A673 (cell line): Measurements from ENCODE around the gene NECTIN1. TPM values are rescaled to one million over a fixed set of nuclear protein-coding genes. Genes with fewer than 3 reads are reported as not detected.

Experiments used
- BruUV-seq: library from RNA; stranded (reverse); fragments of 400-500 nt; replicated peaks from 2 replicates; lab custom pipeline; 2021; lab: Mats Ljungman, UMichigan
- CTCF ChIA-PET: fragments of 300-600 bp; sonication (Branson Sonifier 250); formaldehyde crosslinking; loops from one replicate; lab custom pipeline; 2022; ENCODE audit warnings: antibody characterized with exemption; lab: Charles Lee
- POLR2A ChIA-PET: fragments of 300-600 bp; sonication (Branson Sonifier 250); formaldehyde crosslinking; loops from one replicate; lab custom pipeline; 2022; ENCODE audit warnings: antibody characterized with exemption; ENCODE audit not compliant: low non-redundant PET; lab: Charles Lee
- DNase-seq: peaks from one replicate; pipeline ENCODE4 v3.0.0-alpha.2; 2015; ENCODE audit warnings: low spot score
- H3K27ac ChIP-seq: fragments of 200-600 bp; sonication (generic); 2 replicates; pipeline ENCODE4 v1.5.1; 2016; ENCODE audit warnings: mixed run types, low read depth, mild to moderate bottlenecking, mixed read lengths, antibody characterized with exemption, low read length; ENCODE audit not compliant: poor library complexity, severe bottlenecking
- H3K27me3 ChIP-seq: fragments of 200-600 bp; sonication (generic); replicated peaks from 2 replicates; pipeline ENCODE4 v1.6.1; 2017; ENCODE audit warnings: mixed run types, low read depth, mild to moderate bottlenecking, mixed read lengths, antibody characterized with exemption, low read length; ENCODE audit not compliant: insufficient read depth, poor library complexity
- H3K36me3 ChIP-seq: fragments of 200-600 bp; sonication (generic); 2 replicates; pipeline ENCODE4 v1.6.1; 2016; ENCODE audit warnings: mixed run types, mild to moderate bottlenecking, mixed read lengths, antibody characterized with exemption, low read length; ENCODE audit not compliant: insufficient read depth, poor library complexity, severe bottlenecking
- H3K4me1 ChIP-seq: fragments of 200-600 bp; sonication (generic); 2 replicates; pipeline ENCODE4 v1.6.1; 2017; ENCODE audit warnings: mixed run types, mild to moderate bottlenecking, mixed read lengths, antibody characterized with exemption, low read length; ENCODE audit not compliant: insufficient read depth, poor library complexity, severe bottlenecking
- H3K4me3 ChIP-seq: fragments of 200-600 bp; sonication (generic); 2 replicates; pipeline ENCODE4 v1.5.1; 2016; ENCODE audit warnings: low read depth, mixed run types, mild to moderate bottlenecking, mixed read lengths, low read length; ENCODE audit not compliant: poor library complexity, severe bottlenecking
- H3K9me3 ChIP-seq: fragments of 200-600 bp; sonication (generic); 2 replicates; pipeline ENCODE4 v1.6.1; 2016; ENCODE audit warnings: mixed run types, low read depth, mild to moderate bottlenecking, mixed read lengths, antibody characterized with exemption, low read length; ENCODE audit not compliant: poor library complexity, severe bottlenecking
- CTCF ChIP-seq: fragments of 300-800, 200-600 bp; sonication (generic); conservative IDR thresholded peaks from 2 replicates; pipeline ENCODE4 v1.5.1; 2017; ENCODE audit warnings: low read depth, mild to moderate bottlenecking, antibody characterized with exemption, low read length, moderate library complexity, mixed read lengths
- EZH2 ChIP-seq: fragments of 200-600 bp; sonication (generic); IDR thresholded peaks from 2 replicates; pipeline ENCODE4 v1.6.1; 2017; ENCODE audit warnings: borderline replicate concordance, low read depth, mild to moderate bottlenecking, mixed read lengths, antibody characterized with exemption, low read length; ENCODE audit not compliant: poor library complexity, severe bottlenecking
- intact Hi-C: fragments of 100-400 bp; cut with micrococcal nuclease; formaldehyde crosslinking; loops from one replicate; pipeline ENCODE4 v1.10.0; 2022; ENCODE audit not compliant: unreplicated experiment
- total RNA-seq: library from RNA; stranded (reverse); gene quantifications from 2 replicates; pipeline ENCODE4 v1.2.3, GENCODE V29; 2021

NECTIN1 gene
- total RNA-seq, 1 experiment from 2014 or later, result 10.1 TPM

DNA sequence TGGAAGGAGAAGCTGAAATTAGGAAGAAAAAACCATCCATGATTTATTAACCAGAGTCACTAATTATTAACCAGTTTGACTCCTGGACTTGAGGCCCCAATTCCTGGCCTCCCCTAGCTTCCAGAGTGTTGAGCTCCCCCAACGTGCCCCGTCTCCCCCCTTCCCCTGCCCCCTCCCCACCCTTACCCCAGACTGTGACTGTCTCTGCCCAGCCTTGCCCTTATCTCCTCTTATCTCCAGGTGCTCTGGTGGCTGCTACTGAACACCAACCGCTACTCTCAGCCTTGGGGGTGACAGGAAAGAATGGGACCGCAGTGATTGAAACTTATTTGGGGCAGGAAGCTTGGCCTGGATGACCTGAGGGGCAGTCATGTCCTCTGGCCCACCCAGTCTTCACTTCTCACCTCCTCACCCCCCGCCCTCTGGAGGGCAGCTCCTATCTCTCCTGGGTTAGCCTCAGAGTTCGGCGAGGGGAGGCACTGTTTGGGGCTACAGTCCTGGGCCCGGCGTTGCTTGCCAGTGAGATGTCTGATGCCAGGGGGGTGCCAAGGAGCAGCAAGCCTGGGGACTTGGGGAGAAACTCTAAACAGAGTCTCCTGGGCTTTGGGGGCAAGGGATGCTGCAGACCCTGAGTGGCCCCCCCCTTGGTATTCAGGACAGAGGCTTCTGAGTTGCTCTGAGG is 15.5 kb downstream of the NECTIN1 start:
- no peak overlapping the region for H3K4me3 ChIP-seq
- no peak overlapping the region for H3K27ac ChIP-seq
- no peaks in the 10 kb centered on the region for H3K27me3 ChIP-seq
- ChIA-PET POLR2A (no interaction called here), CTCF (no interaction called here)
- no peak for TF ChIP-seq CTCF
- TF ChIP-seq EZH2, result no peak
- H3K4me1 ChIP-seq, result no peaks in the 10 kb centered on the region
- DNase-seq, result no peak
- no peaks in the 10 kb centered on the region for H3K9me3 ChIP-seq
- intact Hi-C loops, result no loop called here
- no TSS peak for BruUV-seq
- H3K36me3 ChIP-seq, result no peaks in the 10 kb centered on the region

DNA sequence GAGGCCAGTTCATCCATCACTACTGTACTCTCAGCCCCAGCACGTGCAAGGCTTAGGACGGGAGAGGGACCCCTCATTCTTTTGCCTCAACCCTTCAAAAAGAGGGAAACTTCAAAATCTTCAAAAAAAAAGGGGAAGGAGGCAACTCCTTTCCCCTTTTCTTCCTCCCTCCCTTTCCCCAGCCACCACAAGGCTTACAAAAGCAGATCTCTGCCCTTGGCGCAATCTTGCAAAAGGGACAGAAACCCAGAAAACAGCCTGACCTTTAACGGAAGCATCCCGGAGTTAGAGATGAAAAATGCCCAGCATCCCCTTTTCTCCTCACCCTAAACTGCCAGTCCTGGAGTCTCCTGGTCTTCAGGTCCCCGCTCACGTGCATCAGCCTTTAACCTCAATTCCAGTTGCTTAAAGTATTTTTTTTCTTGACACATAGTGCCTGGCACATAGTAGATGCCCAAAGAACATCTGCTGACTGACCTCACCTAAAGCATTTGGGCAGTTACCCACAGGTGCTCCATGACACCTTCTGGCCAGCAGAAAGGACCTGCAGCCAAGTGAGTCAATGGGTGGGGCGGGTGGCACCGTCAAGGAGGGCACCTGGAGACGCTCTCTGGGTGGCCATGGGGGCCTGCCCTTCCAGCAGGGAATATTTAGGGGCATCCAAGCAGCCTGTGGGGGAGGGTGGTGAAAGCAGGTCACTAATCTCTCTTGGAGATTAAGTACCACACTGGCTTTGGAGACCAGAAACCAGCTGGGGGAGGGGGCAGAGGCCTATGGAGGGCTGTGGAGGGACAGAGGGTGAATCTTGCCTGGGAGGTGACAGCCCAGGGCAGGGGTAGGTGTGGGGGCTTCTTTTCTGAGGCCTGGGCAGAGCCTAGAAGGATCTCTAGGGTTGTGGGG is 16.3 kb downstream of the NECTIN1 start:
- BruUV-seq, result no TSS peak
- CTCF ChIA-PET, result no interaction called here

DNA sequence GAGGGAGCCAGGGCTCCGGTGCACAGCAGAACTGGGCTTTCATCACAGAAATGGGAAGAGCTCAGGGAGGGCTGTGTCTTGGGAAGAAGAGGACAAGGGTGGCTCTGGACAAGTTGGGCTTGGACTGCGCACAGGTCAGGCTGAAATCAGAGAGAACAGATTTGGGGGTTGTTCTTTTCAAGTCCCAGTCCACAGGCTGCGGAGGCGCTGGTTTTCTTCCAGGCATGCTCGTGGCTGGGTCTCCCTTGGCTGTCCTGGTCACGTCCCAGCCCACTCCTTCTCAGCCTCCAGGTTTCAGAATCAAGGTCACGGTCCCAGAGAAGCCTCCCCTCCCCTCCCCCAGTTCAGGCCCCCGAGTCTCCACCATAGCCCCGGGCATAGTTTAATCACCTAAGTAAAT is 17.0 kb downstream of the NECTIN1 start:
- H3K4me3 ChIP-seq, result no peak overlapping the region
- H3K27ac ChIP-seq, result no peak overlapping the region
- intact Hi-C loops, result no loop called here
- no peaks in the 10 kb centered on the region for H3K9me3 ChIP-seq
- DNase-seq, result no peak
- no peaks in the 10 kb centered on the region for H3K27me3 ChIP-seq
- no peaks in the 10 kb centered on the region for H3K36me3 ChIP-seq
- BruUV-seq, result no TSS peak
- no peaks in the 10 kb centered on the region for H3K4me1 ChIP-seq
- ChIA-PET POLR2A (no interaction called here), CTCF (no interaction called here)
- no peak for TF ChIP-seq CTCF
- no peak for TF ChIP-seq EZH2

More for the DNA sequence above, 16.3 kb downstream of the NECTIN1 start:
- intact Hi-C loops, result no loop called here
- no peak overlapping the region for H3K27ac ChIP-seq
- no peaks in the 10 kb centered on the region for H3K36me3 ChIP-seq
- POLR2A ChIA-PET, result no interaction called here
- H3K4me1 ChIP-seq, result no peaks in the 10 kb centered on the region
- no peak for DNase-seq
- H3K9me3 ChIP-seq, result no peaks in the 10 kb centered on the region
- no peaks in the 10 kb centered on the region for H3K27me3 ChIP-seq
- TF ChIP-seq CTCF (no peak), EZH2 (no peak)
- H3K4me3 ChIP-seq, result no peak overlapping the region
